ENCODE data around the gene XBP1.
A peak's percentile ranks its signal among the peaks of the same experiment; 100 is the strongest.
"Not testable (repeated sequence)": the region's sequence is repeated elsewhere in the genome, so short reads cannot be mapped to it uniquely, and the experiment has no call there.

XBP1 gene

GRCh38 chr22:28792491-28793383 lies 7.6 kb downstream of the XBP1 start:
- no peak for DNase-seq (ENCODE audit: low read depth in 2 of 2)

GRCh38 chr22:28791841-28792490 lies 8.4 kb downstream of the XBP1 start:
- no peak for DNase-seq (ENCODE audit: low read depth in 2 of 2)

- DNase-seq (ENCODE audit: low read depth in 2 of 2) = no peak
Observed at GRCh38 chr22:28791124-28791523, 9.2 kb downstream of the XBP1 start.

- no peak for DNase-seq (ENCODE audit: low read depth in 2 of 2)
Observed at GRCh38 chr22:28788601-28789000, 11.8 kb downstream of the XBP1 start.

GRCh38 chr22:28783786-28784671 lies 16.3 kb downstream of the XBP1 start:
- DNase-seq (ENCODE audit: low read depth in 2 of 2) = no peak

GRCh38 chr22:28780296-28780695 lies 20.1 kb downstream of the XBP1 start:
- DNase-seq (ENCODE audit: low read depth in 2 of 2) = no peak

- no peak for DNase-seq (ENCODE audit: low read depth in 2 of 2)
Observed at GRCh38 chr22:28779833-28780232, 20.5 kb downstream of the XBP1 start.

GRCh38 chr22:28774378-28774777 lies 26.0 kb downstream of the XBP1 start:
- no peak for DNase-seq (ENCODE audit: low read depth in 2 of 2)

- DNase-seq (ENCODE audit: low read depth in 2 of 2) = no peak
Observed at GRCh38 chr22:28773461-28773867, 26.9 kb downstream of the XBP1 start.

- DNase-seq (ENCODE audit: low read depth in 2 of 2) = peak; percentile 85 to 89
Observed at GRCh38 chr22:28772633-28773460, 27.5 kb downstream of the XBP1 start, which contains the start of gene CCDC117. Gene CCDC117 (plus strand): TSS chr22:28772695. CDS start chr22:28772850, 155 bp downstream.

- DNase-seq (ENCODE audit: low read depth in 2 of 2) = no peak
Observed at GRCh38 chr22:28771195-28771791, 29.1 kb downstream of the XBP1 start.

GRCh38 chr22:28769394-28770085 lies 30.8 kb downstream of the XBP1 start:
- DNase-seq (ENCODE audit: low read depth in 2 of 2) = no peak

- no peak for DNase-seq (ENCODE audit: low read depth in 2 of 2)
Observed at GRCh38 chr22:28768701-28769393, 31.5 kb downstream of the XBP1 start.

GRCh38 chr22:28766628-28767027 lies 33.7 kb downstream of the XBP1 start:
- no peak for DNase-seq (ENCODE audit: low read depth in 2 of 2)

- not testable (repeated sequence) for DNase-seq (ENCODE audit: low read depth in 2 of 2)
Observed at GRCh38 chr22:28762000-28762399, 38.4 kb downstream of the XBP1 start.

GRCh38 chr22:28761449-28761755 lies 39.0 kb downstream of the XBP1 start:
- no peak for DNase-seq (ENCODE audit: low read depth in 2 of 2)

GRCh38 chr22:28759861-28760560 lies 40.4 kb downstream of the XBP1 start:
- DNase-seq (ENCODE audit: low read depth in 2 of 2) = no peak

GRCh38 chr22:28754512-28754911 lies 45.9 kb downstream of the XBP1 start:
- not testable (repeated sequence) for DNase-seq (ENCODE audit: low read depth in 2 of 2)

- DNase-seq (ENCODE audit: low read depth in 2 of 2) = no peak
Observed at GRCh38 chr22:28750471-28750881, 49.9 kb downstream of the XBP1 start.
